MCF 10A (cell line): ENCODE measurements around the gene NPC2. TPM values are rescaled to one million over a fixed set of nuclear protein-coding genes. Genes with fewer than 3 reads are reported as not detected.

Experiments
- BruUV-seq: library from RNA; stranded (reverse); fragments of 400-500 nt; replicated peaks from 2 replicates; lab custom pipeline; 2021; lab: Mats Ljungman, UMichigan
- CTCF ChIA-PET: fragments of 300-600 bp; sonication (Branson Sonifier 250); formaldehyde crosslinking; extraction: SDS; loops from one replicate; lab custom pipeline; 2021; ENCODE audit warnings: antibody characterized with exemption, inconsistent platforms; lab: Yijun Ruan, JAX
- POLR2A ChIA-PET: fragments of 300-600, 350-650 bp; sonication (Branson Sonifier 250); formaldehyde crosslinking; extraction: SDS; loops from one replicate; lab custom pipeline; 2020; ENCODE audit warnings: antibody characterized with exemption, inconsistent platforms; lab: Yijun Ruan, JAX
- DNase-seq: peaks from one replicate; pipeline ENCODE4 v3.0.0-alpha.2; 2018; ENCODE audit not compliant: unreplicated experiment
- H3K27ac Mint-ChIP-seq: one replicate; pipeline ENCODE4 v1.8.0; 2022; ENCODE audit warnings: mild to moderate bottlenecking, low read depth, mixed read lengths; ENCODE audit not compliant: unreplicated experiment
- H3K27me3 Mint-ChIP-seq: one replicate; pipeline ENCODE4 v1.8.0; 2022; ENCODE audit warnings: mixed read lengths; ENCODE audit not compliant: insufficient read depth, unreplicated experiment
- H3K36me3 Mint-ChIP-seq: one replicate; pipeline ENCODE4 v1.8.0; 2022; ENCODE audit warnings: mild to moderate bottlenecking, moderate library complexity, mixed read lengths; ENCODE audit not compliant: insufficient read depth, unreplicated experiment
- H3K4me1 Mint-ChIP-seq: one replicate; pipeline ENCODE4 v1.8.0; 2022; ENCODE audit warnings: mixed read lengths; ENCODE audit not compliant: insufficient read depth, unreplicated experiment
- H3K4me3 Mint-ChIP-seq: one replicate; pipeline ENCODE4 v1.8.0; 2022; ENCODE audit warnings: mild to moderate bottlenecking, moderate library complexity, mixed read lengths; ENCODE audit not compliant: unreplicated experiment
- H3K9me3 Mint-ChIP-seq: one replicate; pipeline ENCODE4 v1.8.0; 2022; ENCODE audit warnings: mixed read lengths; ENCODE audit not compliant: unreplicated experiment
- CTCF ChIP-seq: fragments of 200-600 bp; IDR thresholded peaks from one replicate; pipeline ENCODE4 v1.8.0; 2022; ENCODE audit warnings: antibody characterized with exemption, mild to moderate bottlenecking; ENCODE audit not compliant: unreplicated experiment
- intact Hi-C: fragments of 100-400 bp; cut with micrococcal nuclease; formaldehyde crosslinking; loops from 2 replicates; pipeline ENCODE4 v1.14.1; 2022
- total RNA-seq: library from RNA; stranded (reverse); gene quantifications from 2 replicates; pipeline ENCODE4 v1.2.3, GENCODE V29; 2022

Gene NPC2
- total RNA-seq, 1 experiment from 2014 or later = 128 TPM

GRCh38 chr14:74478996-74479635 is 14.0 kb downstream of the NPC2 start:
- H3K4me1 Mint-ChIP-seq = no peaks in the 10 kb centered on the region
- TF ChIP-seq CTCF = peak; percentile 68
- ChIA-PET POLR2A (interaction anchor here (1.0 kb wide), 1 partner anchor 13 kb away, joined by 4 read pairs; no protein-coding TSS in a partner anchor), CTCF (interaction anchor here (0.5 to 2.2 kb wide), 9 partner anchors 11 to 156 kb away, joined by 3 to 15 read pairs (median 3); no protein-coding TSS in a partner anchor)
- peaks cover 49% of the 10 kb centered on the region for H3K36me3 Mint-ChIP-seq
- no peak overlapping the region for H3K27ac Mint-ChIP-seq
- no peak overlapping the region for H3K4me3 Mint-ChIP-seq
- no peaks in the 10 kb centered on the region for H3K9me3 Mint-ChIP-seq
- BruUV-seq = no TSS peak
- peak; percentile 30 for DNase-seq
- H3K27me3 Mint-ChIP-seq = no peaks in the 10 kb centered on the region
- intact Hi-C loops = loop anchor here (1.0 kb wide), 2 partner anchors 117 to 154 kb away; no protein-coding TSS in a partner anchor

DNA sequence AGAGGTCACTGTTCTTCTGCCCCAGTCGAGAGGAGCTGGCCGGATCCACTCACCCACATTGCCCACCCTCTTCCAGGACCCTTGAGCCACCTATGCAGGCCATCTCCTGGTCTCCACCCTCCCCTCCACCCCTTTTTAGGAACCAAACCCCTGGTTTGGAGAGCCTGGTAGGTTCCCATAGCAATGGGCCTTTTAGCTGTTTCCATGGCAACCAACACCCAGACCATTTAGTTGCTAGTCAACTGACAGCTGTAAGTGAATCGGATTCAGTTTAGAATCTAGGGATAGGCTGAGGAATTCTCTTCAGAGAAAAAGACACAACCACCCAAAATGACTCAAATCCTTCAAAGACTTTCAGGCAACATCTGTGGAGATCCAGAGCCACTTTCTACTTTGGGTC is 16.5 kb downstream of the NPC2 start:
- Mint-ChIP-seq H3K36me3 (peaks cover 33% of the 10 kb centered on the region), H3K4me3 (no peak overlapping the region), H3K4me1 (no peaks in the 10 kb centered on the region), H3K9me3 (no peaks in the 10 kb centered on the region), H3K27me3 (no peaks in the 10 kb centered on the region), H3K27ac (no peak overlapping the region)
- intact Hi-C loops = no loop called here
- ChIA-PET CTCF (no interaction called here), POLR2A (no interaction called here)
- BruUV-seq = no TSS peak
- no peak for DNase-seq
- no peak for TF ChIP-seq CTCF

DNA sequence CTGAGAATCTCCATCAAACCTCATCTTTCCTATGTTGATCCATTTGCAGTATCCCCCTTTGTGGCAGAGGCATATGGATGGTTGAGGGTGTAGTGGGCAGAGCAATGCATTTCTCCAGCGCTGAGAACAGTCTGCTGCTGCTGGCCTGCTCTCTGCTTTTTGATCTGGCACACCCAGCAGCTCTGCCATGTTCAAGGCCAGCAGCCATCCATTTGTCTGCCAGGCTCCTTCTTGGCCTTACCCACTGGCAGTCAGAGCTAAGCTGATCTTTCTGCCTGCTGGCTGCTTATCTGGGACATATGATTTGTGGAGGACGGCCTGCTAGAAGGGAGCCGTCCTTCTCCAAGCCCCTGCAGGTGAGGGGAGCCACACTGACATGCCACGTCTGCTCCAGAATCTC is 17.0 kb downstream of the NPC2 start:
- ChIA-PET POLR2A (no interaction called here), CTCF (interaction anchor here (0.6 to 0.9 kb wide), 2 partner anchors 12 to 117 kb away, joined by 3 read pairs; no protein-coding TSS in a partner anchor)
- TF ChIP-seq CTCF = no peak
- no peak for DNase-seq
- H3K27ac Mint-ChIP-seq = no peak overlapping the region
- intact Hi-C loops = no loop called here
- H3K9me3 Mint-ChIP-seq = no peaks in the 10 kb centered on the region
- no peaks in the 10 kb centered on the region for H3K27me3 Mint-ChIP-seq
- H3K36me3 Mint-ChIP-seq = peaks cover 28% of the 10 kb centered on the region
- BruUV-seq = no TSS peak
- no peaks in the 10 kb centered on the region for H3K4me1 Mint-ChIP-seq
- no peak overlapping the region for H3K4me3 Mint-ChIP-seq

- Mint-ChIP-seq H3K36me3 (peaks cover 24% of the 10 kb centered on the region), H3K4me3 (no peak overlapping the region), H3K27ac (no peak overlapping the region), H3K4me1 (no peaks in the 10 kb centered on the region), H3K9me3 (no peaks in the 10 kb centered on the region), H3K27me3 (no peaks in the 10 kb centered on the region)
- TF ChIP-seq CTCF = no peak
- DNase-seq = no peak
- intact Hi-C loops = no loop called here
- ChIA-PET POLR2A (no interaction called here), CTCF (interaction anchor here (0.6 to 0.9 kb wide), 2 partner anchors 12 to 116 kb away, joined by 3 read pairs; no protein-coding TSS in a partner anchor)
- BruUV-seq = no TSS peak
These were observed 17.4 kb downstream of the NPC2 start for GRCh38 chr14:74475678-74476077.
